Erythroblast (primary cell): ENCODE measurements around the gene MMS19.

Experiments
- GATA1 ChIP-seq: IDR thresholded peaks from 2 replicates; pipeline ENCODE4 v1.6.1; 2011; ENCODE audit warnings: low read depth, mild to moderate bottlenecking, control low read depth, low read length, moderate library complexity
- POLR2A ChIP-seq: IDR thresholded peaks from 2 replicates; pipeline ENCODE4 v1.6.1; 2011; ENCODE audit warnings: mild to moderate bottlenecking, low read length

- TF ChIP-seq POLR2A, result no peak
- TF ChIP-seq GATA1, result no peak
Measured at GRCh38 chr10:97498841-97499560, 779 bp upstream of the MMS19 start, which contains the start of gene UBTD1.
